Panc1 (cell line): ENCODE measurements around the gene IL37. TPM values are rescaled to one million over a fixed set of nuclear protein-coding genes. Genes with fewer than 3 reads are reported as not detected.
"Not testable (repeated sequence)": the region's sequence is repeated elsewhere in the genome, so short reads cannot be mapped to it uniquely, and the experiment has no call there.

Experiments used
- ATAC-seq: fragments of 200-7000 bp; cut with Tn5 transposase; 2 replicates; pipeline ENCODE4 v1.9.1; 2020; ENCODE audit warnings: mild to moderate bottlenecking, moderate library complexity
- BruUV-seq: library from RNA; stranded (reverse); fragments of 400-500 nt; replicated peaks from 2 replicates; lab custom pipeline; 2021; lab: Mats Ljungman, UMichigan
- CTCF ChIA-PET: fragments of 300-600 bp; sonication (Branson Sonifier 250); formaldehyde crosslinking; loops from one replicate; lab custom pipeline; 2022; ENCODE audit warnings: antibody characterized with exemption; lab: Charles Lee
- POLR2A ChIA-PET: fragments of 300-600 bp; sonication (Branson Sonifier 250); formaldehyde crosslinking; loops from one replicate; lab custom pipeline; 2022; ENCODE audit warnings: antibody characterized with exemption; lab: Charles Lee
- DNase-seq: peaks from one replicate; pipeline ENCODE4 v3.0.0-alpha.2; 2010; ENCODE audit warnings: low read depth, low spot score
- H3K27ac ChIP-seq: 2 replicates; pipeline ENCODE4 v1.5.1; 2011; ENCODE audit warnings: mild to moderate bottlenecking, low read length, inconsistent platforms
- H3K27me3 ChIP-seq: fragments of 200-500 bp; sonication (Bioruptor generic); 2 replicates; pipeline ENCODE4 v1.6.0; 2014; ENCODE audit warnings: low read length, inconsistent platforms; ENCODE audit not compliant: control insufficient read depth, insufficient read depth
- H3K36me3 ChIP-seq: fragments of 200-500 bp; sonication (Bioruptor generic); 2 replicates; pipeline ENCODE4 v1.5.1; 2014; ENCODE audit warnings: inconsistent platforms, mild to moderate bottlenecking, low read length, moderate library complexity; ENCODE audit not compliant: control insufficient read depth, insufficient read depth
- H3K4me1 ChIP-seq: 2 replicates; pipeline ENCODE4 v1.5.1; 2011; ENCODE audit warnings: inconsistent platforms, mild to moderate bottlenecking, low read length, moderate library complexity; ENCODE audit not compliant: control insufficient read depth, insufficient read depth
- H3K4me3 ChIP-seq, 2 experiments: 2 replicates each; pipeline ENCODE4 v1.5.1; 2011 to 2012; ENCODE audit warnings: low read depth in 2 of 2, low read length in 2 of 2, mild to moderate bottlenecking in 2 of 2, inconsistent platforms in 1 of 2, moderate library complexity in 1 of 2
- H3K9me3 ChIP-seq: fragments of 200-500 bp; sonication (Bioruptor generic); 2 replicates; pipeline ENCODE4 v1.5.1; 2014; ENCODE audit warnings: low read depth, mild to moderate bottlenecking, inconsistent platforms, low read length, moderate library complexity; ENCODE audit not compliant: control insufficient read depth, insufficient read depth
- CTCF ChIP-seq: fragments of 450-650 bp; IDR thresholded peaks from 2 replicates; pipeline ENCODE4 v1.5.1; 2017; ENCODE audit warnings: mild to moderate bottlenecking
- POLR2AphosphoS5 ChIP-seq: IDR thresholded peaks from 2 replicates; pipeline ENCODE4 v1.6.1; 2012; ENCODE audit warnings: mild to moderate bottlenecking, low read depth, low read length, moderate library complexity
- SIN3A ChIP-seq: IDR thresholded peaks from 2 replicates; pipeline ENCODE4 v1.6.1; 2012; ENCODE audit warnings: low read depth, mild to moderate bottlenecking, low read length, moderate library complexity, borderline replicate concordance; ENCODE audit not compliant: insufficient read depth
- TCF7L2 ChIP-seq: IDR thresholded peaks from 2 replicates; pipeline ENCODE4 v1.6.1; 2011; ENCODE audit warnings: mild to moderate bottlenecking, low read depth, low read length, inconsistent platforms
- in situ Hi-C: cut with HindIII; loops from 2 replicates; pipeline ENCODE4 v1.10.0; 2016; ENCODE audit warnings: low sequenced_read_pairs, low pct_unique_long_range_greater_than_20kb
- intact Hi-C: fragments of 100-400 bp; cut with micrococcal nuclease; formaldehyde crosslinking; loops from one replicate; pipeline ENCODE4 v1.10.0; 2022; ENCODE audit not compliant: unreplicated experiment
- total RNA-seq: library from RNA; stranded (reverse); gene quantifications from one replicate; pipeline ENCODE4 v1.2.1, GENCODE V29; 2021; ENCODE audit not compliant: unreplicated experiment
- TF ChIP-seq, protein P1 (sequence below), 2 experiments: IDR thresholded peaks; 2 replicates each; pipeline ENCODE4 v1.6.1; 2011 to 2012; ENCODE audit warnings: low read depth in 2 of 2, control low read depth in 1 of 2, low read length in 1 of 2, mild to moderate bottlenecking in 1 of 2, moderate library complexity in 1 of 2; ENCODE audit not compliant: insufficient read depth in 1 of 2

The IL37 gene
- total RNA-seq, 1 experiment from 2014 or later = not detected

DNA sequence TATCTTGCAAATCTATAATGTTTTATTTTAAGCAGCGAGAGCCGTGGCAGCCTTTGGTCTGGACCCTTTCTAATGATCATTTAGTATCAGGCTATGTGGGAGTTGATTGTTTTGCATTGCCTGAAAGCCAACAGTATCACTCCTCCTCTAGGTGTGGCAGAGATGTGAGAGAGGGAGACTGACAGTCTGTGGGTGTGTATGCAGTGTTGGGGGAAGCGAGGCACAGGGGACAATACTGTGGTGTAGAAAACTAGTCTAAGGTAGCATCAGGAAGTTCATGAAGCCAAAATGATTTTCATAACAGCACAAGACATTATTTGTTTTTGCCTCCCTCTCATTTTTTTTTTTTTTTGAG is 13.4 kb upstream of the IL37 start:
- DNase-seq (no peak), ATAC-seq (no peak)
- no peaks in the 10 kb centered on the region for H3K9me3 ChIP-seq
- peaks cover 5% of the 10 kb centered on the region for H3K27me3 ChIP-seq
- BruUV-seq = no TSS peak
- intact Hi-C loops (no loop called here), in situ Hi-C loops (no loop called here)
- H3K36me3 ChIP-seq = no peaks in the 10 kb centered on the region
- CTCF ChIA-PET = no interaction called here
- TF ChIP-seq SIN3A = no peak
- no peak for TF ChIP-seq CTCF
- TF ChIP-seq, protein P1, sequence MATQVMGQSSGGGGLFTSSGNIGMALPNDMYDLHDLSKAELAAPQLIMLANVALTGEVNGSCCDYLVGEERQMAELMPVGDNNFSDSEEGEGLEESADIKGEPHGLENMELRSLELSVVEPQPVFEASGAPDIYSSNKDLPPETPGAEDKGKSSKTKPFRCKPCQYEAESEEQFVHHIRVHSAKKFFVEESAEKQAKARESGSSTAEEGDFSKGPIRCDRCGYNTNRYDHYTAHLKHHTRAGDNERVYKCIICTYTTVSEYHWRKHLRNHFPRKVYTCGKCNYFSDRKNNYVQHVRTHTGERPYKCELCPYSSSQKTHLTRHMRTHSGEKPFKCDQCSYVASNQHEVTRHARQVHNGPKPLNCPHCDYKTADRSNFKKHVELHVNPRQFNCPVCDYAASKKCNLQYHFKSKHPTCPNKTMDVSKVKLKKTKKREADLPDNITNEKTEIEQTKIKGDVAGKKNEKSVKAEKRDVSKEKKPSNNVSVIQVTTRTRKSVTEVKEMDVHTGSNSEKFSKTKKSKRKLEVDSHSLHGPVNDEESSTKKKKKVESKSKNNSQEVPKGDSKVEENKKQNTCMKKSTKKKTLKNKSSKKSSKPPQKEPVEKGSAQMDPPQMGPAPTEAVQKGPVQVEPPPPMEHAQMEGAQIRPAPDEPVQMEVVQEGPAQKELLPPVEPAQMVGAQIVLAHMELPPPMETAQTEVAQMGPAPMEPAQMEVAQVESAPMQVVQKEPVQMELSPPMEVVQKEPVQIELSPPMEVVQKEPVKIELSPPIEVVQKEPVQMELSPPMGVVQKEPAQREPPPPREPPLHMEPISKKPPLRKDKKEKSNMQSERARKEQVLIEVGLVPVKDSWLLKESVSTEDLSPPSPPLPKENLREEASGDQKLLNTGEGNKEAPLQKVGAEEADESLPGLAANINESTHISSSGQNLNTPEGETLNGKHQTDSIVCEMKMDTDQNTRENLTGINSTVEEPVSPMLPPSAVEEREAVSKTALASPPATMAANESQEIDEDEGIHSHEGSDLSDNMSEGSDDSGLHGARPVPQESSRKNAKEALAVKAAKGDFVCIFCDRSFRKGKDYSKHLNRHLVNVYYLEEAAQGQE (IDR thresholded peaks at IDR 0.05; ENCODE audit: insufficient read depth in 1 of 2, low read depth in 2 of 2, low read length in 1 of 2) = no peak
- no peak for TF ChIP-seq TCF7L2
- H3K27ac ChIP-seq = no peak overlapping the region
- H3K4me3 ChIP-seq = no peak overlapping the region
- H3K4me1 ChIP-seq = no peaks in the 10 kb centered on the region
- POLR2A ChIA-PET = no interaction called here

GRCh38 chr2:112901431-112902065 is 9.4 kb upstream of the IL37 start:
- H3K4me1 ChIP-seq, H3K36me3 ChIP-seq, POLR2A ChIA-PET, CTCF ChIA-PET, ATAC-seq, H3K27me3 ChIP-seq, DNase-seq, H3K4me3 ChIP-seq, H3K9me3 ChIP-seq, in situ Hi-C loops, intact Hi-C loops, BruUV-seq, H3K27ac ChIP-seq: not testable (repeated sequence)

DNA sequence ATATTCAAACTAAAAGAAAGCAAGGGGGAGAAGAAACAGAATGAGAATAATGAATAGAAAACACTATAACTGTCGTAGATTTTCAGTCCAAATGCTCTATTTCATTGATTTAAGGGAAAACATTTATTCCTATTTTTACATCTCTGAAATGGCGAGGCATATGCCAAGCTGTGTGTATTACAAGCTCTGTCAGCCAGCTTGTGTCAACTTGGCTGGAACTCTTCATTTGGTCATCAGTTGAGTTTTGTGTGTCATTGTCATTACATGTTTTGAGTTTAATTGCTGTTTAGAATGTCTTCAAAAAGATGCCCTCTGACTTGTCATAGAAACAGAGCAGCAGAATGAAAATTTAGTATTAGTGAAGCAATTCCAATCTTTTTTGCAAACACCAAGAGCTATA is 8.1 kb upstream of the IL37 start:
- DNase-seq = no peak
- no peak overlapping the region for H3K27ac ChIP-seq
- TF ChIP-seq CTCF = no peak
- TF ChIP-seq, protein P1 (IDR thresholded peaks at IDR 0.05; ENCODE audit: insufficient read depth in 1 of 2, low read depth in 2 of 2, low read length in 1 of 2) = no peak
- no peak for TF ChIP-seq TCF7L2
- TF ChIP-seq POLR2AphosphoS5 = no peak
- TF ChIP-seq SIN3A = no peak
- no peaks in the 10 kb centered on the region for H3K36me3 ChIP-seq
- H3K4me3 ChIP-seq = no peak overlapping the region
- intact Hi-C loops = no loop called here
- no TSS peak for BruUV-seq
- CTCF ChIA-PET = no interaction called here
- in situ Hi-C loops = no loop called here
- no peaks in the 10 kb centered on the region for H3K9me3 ChIP-seq
- no peaks in the 10 kb centered on the region; the same call in 1 of the 2 replicates for H3K27me3 ChIP-seq
- no peak for ATAC-seq
- POLR2A ChIA-PET = interaction anchor here (0.6 kb wide), 1 partner anchor 235 kb away, joined by 3 read pairs; no protein-coding TSS in a partner anchor
- no peaks in the 10 kb centered on the region for H3K4me1 ChIP-seq
